NCI-H2196 treated with DMSO at 0.1 percent for 48 hours (cell line): ENCODE results near the gene TMCC1.
"Not testable (repeated sequence)": the region's sequence is repeated elsewhere in the genome, so short reads cannot be mapped to it uniquely, and the experiment has no call there.

ENCODE experiments used
- DNase-seq: peaks from one replicate; lab custom pipeline; 2025; ENCODE audit not compliant: unreplicated experiment; lab: John Stamatoyannopoulos, UW

Gene TMCC1

DNA sequence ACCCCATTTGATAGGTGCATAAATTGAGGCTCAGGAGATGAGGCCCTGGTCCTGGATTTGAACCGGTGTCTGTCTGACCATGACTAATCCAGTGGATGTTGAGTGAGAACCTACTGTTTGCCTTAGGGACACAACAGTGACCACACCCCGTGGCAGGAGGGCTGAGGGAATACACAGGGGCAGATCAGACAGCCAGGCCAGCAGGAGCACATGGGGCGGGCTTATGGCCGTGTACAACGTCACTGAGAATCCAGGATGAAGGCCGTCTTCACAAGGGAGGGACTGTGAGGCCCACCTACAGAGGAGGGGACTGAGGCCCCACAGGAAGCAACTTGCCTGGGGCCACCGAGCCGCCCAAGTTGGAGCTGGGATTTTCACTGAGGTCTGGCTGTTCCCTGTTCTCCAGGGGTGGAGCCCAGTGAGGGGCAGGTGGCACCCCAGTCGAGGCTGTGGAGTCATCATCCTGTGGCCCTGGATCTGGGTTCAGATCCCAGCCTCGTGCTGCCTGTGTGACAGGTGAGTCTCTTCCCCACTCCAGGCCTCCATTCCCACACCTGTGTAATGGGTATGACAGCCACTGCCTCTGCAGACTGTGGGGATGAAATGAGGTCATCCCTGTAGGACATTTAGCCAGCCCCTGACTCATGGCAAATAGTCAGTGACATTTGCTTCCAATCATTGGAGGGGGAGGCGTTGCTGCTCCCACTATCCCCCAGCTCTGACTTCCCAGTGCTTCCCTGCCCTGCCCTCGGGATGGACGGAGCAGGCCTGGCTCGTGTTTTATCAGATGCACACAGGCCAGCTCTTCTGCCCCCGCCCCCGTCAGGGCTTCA is 280.8 kb downstream of the TMCC1 start:
- no peak for DNase-seq

DNA sequence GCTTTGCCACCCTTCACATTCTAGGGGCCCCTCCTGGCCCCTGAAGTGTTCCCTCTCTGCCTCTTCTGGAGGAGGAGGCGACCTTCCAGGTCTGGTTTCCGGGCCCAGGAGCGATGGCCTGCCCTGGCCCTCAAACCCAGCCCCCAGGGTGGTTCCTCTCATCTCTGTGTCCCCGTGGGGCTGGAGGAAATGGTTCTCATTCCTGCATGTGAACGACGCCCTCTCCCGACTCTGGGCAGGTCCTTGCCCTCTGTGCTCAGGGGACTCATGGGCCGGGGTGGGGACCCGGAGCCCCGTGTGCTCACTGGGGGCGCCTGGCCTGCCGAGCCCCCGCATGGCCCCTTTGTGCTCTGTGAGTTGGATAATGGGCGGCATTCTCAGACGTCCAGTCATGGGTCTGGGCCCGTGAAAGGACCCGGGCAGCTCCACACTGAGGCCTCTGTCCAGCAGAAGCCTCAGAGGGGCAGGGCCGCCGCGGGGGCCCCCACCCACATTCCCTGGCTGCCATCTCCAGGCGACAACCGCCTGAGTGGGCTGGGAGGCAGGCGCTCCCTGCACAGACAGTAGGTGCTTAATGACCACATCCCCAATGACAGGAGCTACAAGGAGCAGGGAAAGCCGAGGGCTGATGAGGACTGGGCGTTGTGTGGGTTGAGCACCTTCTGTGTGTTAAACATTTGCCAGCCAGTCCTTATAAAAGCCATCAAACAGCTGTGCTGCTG is 281.5 kb downstream of the TMCC1 start:
- no peak for DNase-seq

GRCh38 chr3:129611446-129611800 is 282.1 kb downstream of the TMCC1 start:
- no peak for DNase-seq

DNA sequence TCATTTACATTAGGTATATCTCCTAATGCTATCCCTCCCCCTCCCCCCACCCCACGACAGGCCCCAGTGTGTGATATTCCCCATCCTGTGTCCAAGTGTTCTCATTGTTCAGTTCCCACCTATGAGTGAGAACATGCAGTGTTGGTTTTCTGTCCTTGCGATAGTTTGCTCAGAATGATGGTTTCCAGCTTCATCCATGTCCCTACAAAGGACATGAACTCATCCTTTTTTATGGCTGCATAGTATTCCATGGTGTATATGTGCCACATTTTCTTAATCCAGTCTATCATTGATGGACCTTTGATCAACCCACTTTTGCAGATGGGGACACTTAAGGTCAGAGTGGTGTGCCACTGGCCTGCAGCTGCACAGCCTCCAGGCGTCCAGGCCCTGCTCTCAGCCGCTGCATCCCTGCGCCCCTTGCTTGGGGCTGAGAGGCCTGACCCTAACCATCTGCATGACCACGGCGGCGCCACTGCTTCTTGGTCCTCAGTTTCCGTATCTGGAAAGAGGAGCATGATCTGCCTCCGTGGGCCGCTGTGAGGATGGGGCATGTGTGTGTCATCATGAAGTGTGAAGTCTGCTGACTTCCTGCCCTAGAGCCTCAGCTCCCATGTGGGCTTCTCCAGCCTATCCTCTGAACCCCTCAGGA is 282.6 kb downstream of the TMCC1 start:
- not testable (repeated sequence) for DNase-seq

- no peak for DNase-seq
These were observed 283.2 kb downstream of the TMCC1 start for GRCh38 chr3:129610276-129610675.

- no peak for DNase-seq
These were observed 283.8 kb downstream of the TMCC1 start for GRCh38 chr3:129609591-129610182.

GRCh38 chr3:129608936-129609590 is 284.4 kb downstream of the TMCC1 start:
- no peak for DNase-seq

DNA sequence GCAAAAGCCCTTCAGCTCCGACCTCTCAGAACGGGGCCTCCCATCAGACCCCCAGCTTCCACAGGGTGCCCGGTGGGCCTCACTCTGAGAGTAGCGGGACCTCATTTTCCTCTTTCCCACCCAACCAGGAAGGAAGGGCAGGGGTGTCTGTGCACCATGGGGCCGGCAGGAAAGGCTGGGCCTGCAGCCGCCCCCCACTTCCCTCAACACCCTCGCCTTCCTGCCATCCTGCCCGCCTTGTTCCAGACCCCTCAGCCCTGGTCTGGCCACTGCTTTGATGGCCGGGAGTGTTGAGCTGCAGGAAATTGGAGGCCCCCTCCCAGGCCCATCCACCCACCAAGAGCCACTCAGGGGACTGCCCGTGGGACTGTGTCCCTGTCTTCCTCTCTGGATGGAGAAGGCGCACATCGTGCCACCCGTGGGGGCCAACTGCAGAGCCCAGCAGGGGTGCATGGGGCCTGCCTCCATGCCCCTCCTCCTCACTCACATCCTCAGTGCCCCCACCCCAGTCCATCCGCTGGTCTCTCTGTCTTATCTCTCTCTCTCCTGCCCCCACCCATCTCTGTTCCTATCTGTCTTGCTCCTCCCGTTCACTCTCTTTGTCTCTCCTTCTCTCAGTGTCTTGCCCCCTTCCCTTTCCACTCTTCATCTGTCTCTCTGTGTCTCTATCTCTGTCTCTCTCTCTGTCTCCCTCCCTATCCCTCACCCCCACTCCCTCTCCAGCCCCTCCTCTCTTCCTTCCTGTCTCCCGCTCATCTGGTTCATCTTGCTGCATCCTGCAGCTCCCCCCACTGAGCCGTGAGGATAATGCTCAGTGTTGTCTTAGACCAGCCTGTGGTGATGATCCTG is 285.2 kb downstream of the TMCC1 start:
- DNase-seq = peak; percentile 44

DNA sequence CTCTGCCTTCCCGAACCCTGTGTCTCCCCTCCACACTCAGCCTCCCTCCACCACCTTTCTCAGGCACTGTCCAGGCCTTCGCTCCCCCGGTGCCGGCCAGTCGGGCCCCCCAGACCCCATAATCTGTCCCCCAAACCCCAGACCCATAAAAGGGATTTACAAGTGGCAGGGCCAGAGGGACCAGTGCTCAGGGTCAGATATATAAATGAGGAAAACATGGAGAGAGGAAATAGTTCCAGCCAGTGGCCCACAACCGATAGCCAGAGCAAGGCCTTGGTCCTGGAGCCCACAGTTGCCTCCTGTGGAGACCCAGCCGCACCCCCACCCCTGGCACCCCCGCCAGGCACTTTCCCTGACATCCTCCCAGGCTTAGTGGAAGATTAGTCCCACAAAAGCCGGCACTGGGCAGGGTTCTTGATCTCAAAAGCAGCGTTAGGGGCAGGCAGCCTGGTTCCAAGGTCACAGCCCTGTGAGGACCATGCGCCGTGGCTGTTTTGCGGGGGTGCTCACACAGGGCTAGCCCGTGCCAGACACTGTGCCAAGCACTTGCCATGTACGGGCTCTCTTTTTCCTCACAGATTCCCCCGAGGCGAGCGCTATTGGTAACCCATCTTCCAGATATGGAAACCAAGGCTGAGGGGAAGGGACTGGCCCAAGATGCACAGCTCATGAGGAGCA is 286.0 kb downstream of the TMCC1 start:
- no peak for DNase-seq

DNA sequence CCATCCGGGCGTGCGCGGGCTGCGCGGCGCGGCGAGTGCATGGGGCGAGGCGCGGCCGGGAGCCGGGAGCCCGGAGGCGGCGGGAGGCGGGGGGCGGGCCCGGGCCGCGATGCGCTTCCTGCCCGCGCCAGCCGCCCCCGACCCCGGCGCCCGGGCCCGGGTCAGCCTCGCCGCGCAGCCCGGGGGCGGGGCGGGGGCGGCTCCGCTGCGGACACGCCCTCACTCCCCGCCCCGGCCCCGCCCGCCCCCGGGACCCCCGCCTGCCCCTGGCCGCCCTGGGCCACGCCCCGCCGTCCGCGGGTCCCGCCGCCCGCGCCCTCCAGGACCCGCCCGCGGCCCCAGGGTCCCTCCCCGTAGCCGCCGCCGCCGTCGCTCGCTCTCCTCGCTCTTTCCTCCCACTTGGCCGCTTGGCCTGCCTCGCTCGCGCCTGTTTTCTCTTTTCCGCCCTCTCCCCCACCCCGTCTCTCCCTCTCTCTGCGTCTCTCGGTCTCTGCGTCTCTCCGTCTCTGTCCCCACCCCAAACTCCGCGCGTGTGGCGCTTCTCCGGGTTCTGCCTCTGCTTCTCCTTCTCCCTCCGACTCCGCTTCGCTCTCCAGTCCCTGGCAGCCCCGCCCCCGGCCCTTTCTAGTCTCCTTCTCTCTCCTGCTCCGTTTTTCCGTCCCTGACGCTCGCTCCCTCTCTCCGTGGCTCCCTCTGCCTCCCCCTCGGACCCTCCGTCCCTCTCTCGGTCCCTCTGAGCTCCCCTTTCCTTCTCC is 286.7 kb downstream of the TMCC1 start, which contains the start of gene PLXND1:
Gene PLXND1 (minus strand): TSS at position 41 of the 755 bp plus-strand sequence. CDS start 37 bp downstream, at position 4.
- DNase-seq = peak; percentile 60

DNA sequence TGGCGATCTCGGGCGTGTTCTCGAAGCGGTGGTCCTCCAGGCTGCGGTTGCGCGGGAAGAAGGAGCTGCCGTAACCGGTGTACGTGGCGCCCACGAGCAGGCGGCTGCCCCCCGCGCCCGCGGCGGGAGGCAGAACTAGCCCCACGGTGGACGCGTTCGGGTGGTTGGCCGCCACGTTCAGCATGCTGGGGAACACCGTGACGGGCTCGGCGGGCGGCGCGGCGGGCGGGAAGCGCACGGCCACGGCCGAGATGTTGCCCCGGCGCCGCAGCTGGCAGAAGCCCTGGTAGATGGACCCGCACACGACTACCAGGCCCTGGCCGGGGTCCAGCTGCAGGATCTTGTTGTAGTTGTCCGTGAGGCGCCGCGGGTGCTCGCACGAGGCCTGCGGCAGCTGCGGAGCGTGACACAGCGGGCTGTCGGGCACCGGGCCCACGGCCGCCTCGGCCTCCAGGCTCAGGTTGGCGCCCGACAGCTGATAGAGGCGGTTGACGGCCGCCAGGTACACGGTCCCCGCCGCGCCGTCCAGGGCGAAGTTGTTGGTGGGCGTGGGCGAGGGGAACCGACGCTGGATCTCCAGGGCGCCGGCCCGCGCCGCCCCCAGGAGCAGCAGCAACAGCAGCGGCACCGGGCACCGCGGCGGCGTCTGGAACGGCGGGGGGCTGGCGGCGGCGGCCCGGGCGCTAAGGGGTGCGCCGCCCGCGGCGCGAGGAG is 287.4 kb downstream of the TMCC1 start:
- no peak for DNase-seq

- DNase-seq = no peak
These were observed 288.1 kb downstream of the TMCC1 start for GRCh38 chr3:129605203-129605921.

GRCh38 chr3:129604767-129605166 is 288.7 kb downstream of the TMCC1 start:
- no peak for DNase-seq

GRCh38 chr3:129603991-129604749 is 289.3 kb downstream of the TMCC1 start:
- DNase-seq = no peak

GRCh38 chr3:129603561-129603942 is 290.0 kb downstream of the TMCC1 start:
- DNase-seq = no peak

DNA sequence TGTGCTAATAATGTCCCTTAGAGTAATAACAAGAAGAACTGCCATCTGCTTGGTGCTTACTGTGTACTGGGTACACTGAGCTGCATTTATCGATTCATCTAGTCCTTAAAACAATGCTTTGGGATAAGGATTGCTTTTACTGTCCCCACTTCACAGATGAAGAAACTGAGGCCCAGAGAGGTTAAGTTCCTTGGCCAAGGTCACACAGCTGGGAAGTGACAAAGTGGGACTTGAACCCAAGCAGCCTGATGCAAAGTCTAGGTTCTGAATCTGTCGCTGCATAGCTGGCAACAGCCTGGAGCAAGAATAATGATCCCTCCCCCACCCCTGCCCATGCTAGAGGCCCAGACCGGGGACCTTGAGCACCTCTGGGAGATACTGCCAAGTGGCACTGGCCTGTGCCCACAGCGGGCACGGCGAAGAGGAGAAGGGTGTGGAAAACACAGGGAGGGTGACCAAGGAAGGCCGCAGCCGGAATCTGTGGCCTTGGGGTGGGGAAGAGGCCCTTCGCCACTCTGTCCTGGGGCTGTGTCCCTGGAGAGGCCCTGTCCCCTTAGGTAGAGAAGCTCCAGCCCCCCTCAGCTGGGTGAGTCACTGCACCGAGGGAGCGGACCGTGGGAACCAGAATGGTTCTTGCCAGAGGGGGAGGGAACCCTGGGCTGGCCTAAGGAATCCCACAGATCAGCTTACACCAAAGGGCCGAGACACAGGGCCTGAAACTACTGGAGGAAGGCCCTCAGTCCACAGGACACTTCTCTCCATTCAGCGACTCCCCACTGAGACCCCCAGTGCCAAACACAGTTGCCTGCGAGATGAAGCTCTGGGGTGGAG is 290.6 kb downstream of the TMCC1 start:
- no peak for DNase-seq
